H1 (cell line): ENCODE results near the gene VSX2. TPM values are rescaled to one million over a fixed set of nuclear protein-coding genes. Genes with fewer than 3 reads are reported as not detected.

ENCODE experiments used
- CTCF ChIA-PET: fragments of 300-600 bp; sonication (Branson Sonifier 250); formaldehyde crosslinking; loops from one replicate; lab custom pipeline; 2021; ENCODE audit not compliant: partially characterized antibody; lab: Charles Lee
- POLR2A ChIA-PET: fragments of 300-600 bp; sonication (Branson Sonifier 250); formaldehyde crosslinking; loops from one replicate; lab custom pipeline; 2021; ENCODE audit warnings: inconsistent platforms; ENCODE audit not compliant: partially characterized antibody; lab: Charles Lee
- DNase-seq, 2 experiments: peaks; one replicate each; pipeline versions ENCODE4 v3.0.0 to v3.0.0-alpha.2; 2010 to 2022; ENCODE audit warnings: low spot score in 2 of 2, low read depth in 1 of 2, mixed read lengths in 1 of 2
- FAIRE-seq: peaks from 2 replicates; lab custom pipeline; 2011; peaks lifted over from hg19 to GRCh38; lab: Jason Lieb, UNC
- H2AFZ ChIP-seq: 2 replicates; pipeline ENCODE4 v1.8.1; 2012; ENCODE audit warnings: low read length, inconsistent platforms
- H2AK5ac ChIP-seq: 2 replicates; pipeline ENCODE4 v1.6.1; 2013; ENCODE audit warnings: low read depth, low read length
- H2BK120ac ChIP-seq: replicated peaks from 2 replicates; pipeline ENCODE3; 2013; ENCODE audit warnings: low read depth, low read length, inconsistent platforms
- H2BK12ac ChIP-seq: 2 replicates; pipeline ENCODE4 v1.6.1; 2013; ENCODE audit warnings: low read depth, low read length
- H2BK15ac ChIP-seq: 2 replicates; pipeline ENCODE4 v1.6.1; 2013; ENCODE audit warnings: low read length
- H2BK20ac ChIP-seq: 2 replicates; pipeline ENCODE4 v1.6.1; 2013; ENCODE audit warnings: low read length
- H2BK5ac ChIP-seq: 2 replicates; pipeline ENCODE4 v1.6.1; 2013; ENCODE audit warnings: low read depth, low read length
- H3K14ac ChIP-seq: 2 replicates; pipeline ENCODE4 v1.6.1; 2013; ENCODE audit warnings: inconsistent platforms; ENCODE audit not compliant: insufficient read length
- H3K18ac ChIP-seq: 2 replicates; pipeline ENCODE4 v1.6.1; 2013; ENCODE audit warnings: low read length; ENCODE audit errors: extremely low read depth
- H3K23ac ChIP-seq: 2 replicates; pipeline ENCODE4 v1.6.1; 2013; ENCODE audit warnings: inconsistent platforms; ENCODE audit not compliant: insufficient read length
- H3K23me2 ChIP-seq: 2 replicates; pipeline ENCODE4 v1.6.1; 2013; ENCODE audit warnings: low read depth, low read length
- H3K27ac ChIP-seq: 2 replicates; pipeline ENCODE4 v1.6.1; 2011; ENCODE audit warnings: low read depth, low read length, inconsistent platforms
- H3K27me3 ChIP-seq, 4 experiments: replicated peaks in 1 of 4; 1 replicate in 1 of 4; 2 replicates in 3 of 4; pipeline versions ENCODE4 v1.6.1 to v1.8.1; 2011 to 2013; ENCODE audit warnings: low read length in 3 of 4, mild to moderate bottlenecking in 3 of 4, inconsistent platforms in 2 of 4, mixed read lengths in 2 of 4, moderate library complexity in 1 of 4; ENCODE audit not compliant: control insufficient read depth in 3 of 4, insufficient read depth in 3 of 4; ENCODE audit errors: extremely low read depth in 1 of 4
- H3K36me3 ChIP-seq, 4 experiments: 2 replicates each; pipeline versions ENCODE4 v1.6.1 to v1.8.1; 2011 to 2013; ENCODE audit warnings: mild to moderate bottlenecking in 4 of 4, low read length in 3 of 4, moderate library complexity in 2 of 4, control low read depth in 1 of 4, inconsistent platforms in 1 of 4; ENCODE audit not compliant: insufficient read depth in 4 of 4, control insufficient read depth in 2 of 4
- H3K4ac ChIP-seq: replicated peaks from 2 replicates; pipeline ENCODE3; 2013; ENCODE audit warnings: low read length, low read depth, mixed read lengths, inconsistent platforms; ENCODE audit not compliant: insufficient read length
- H3K4me1 ChIP-seq, 4 experiments: replicated peaks in 1 of 4; 1 replicate in 1 of 4; 2 replicates in 3 of 4; pipeline versions ENCODE4 v1.6.1 to v1.8.1; 2011 to 2013; ENCODE audit warnings: low read length in 3 of 4, inconsistent platforms in 2 of 4, mixed read lengths in 1 of 4; ENCODE audit not compliant: insufficient read depth in 4 of 4, control insufficient read depth in 3 of 4
- H3K4me2 ChIP-seq, 2 experiments: 2 replicates each; pipeline versions ENCODE4 v1.6.1 to v1.8.1; 2011 to 2013; ENCODE audit warnings: low read depth in 2 of 2, low read length in 2 of 2, control low read depth in 1 of 2, inconsistent platforms in 1 of 2, mild to moderate bottlenecking in 1 of 2; ENCODE audit not compliant: insufficient read depth in 1 of 2
- H3K4me3 ChIP-seq, 4 experiments: fragments of 200-600, 300-600 bp in 1 of 4; sonication (generic), shearing (Covaris generic), sonication (Bioruptor Twin) in 1 of 4; 2 replicates each; pipeline versions ENCODE4 v1.5.1 to v1.8.1; 2011 to 2016; ENCODE audit warnings: low read length in 4 of 4, low read depth in 3 of 4, control low read depth in 2 of 4, inconsistent platforms in 2 of 4, mild to moderate bottlenecking in 2 of 4, mixed read lengths in 1 of 4, moderate library complexity in 1 of 4; ENCODE audit not compliant: insufficient read depth in 2 of 4; ENCODE audit errors: extremely low read depth in 1 of 4
- H3K56ac ChIP-seq: replicated peaks from 2 replicates; pipeline ENCODE3; 2013; ENCODE audit warnings: low read depth, mild to moderate bottlenecking, mixed read lengths, low read length, inconsistent platforms; ENCODE audit not compliant: insufficient read length
- H3K79me1 ChIP-seq: 2 replicates; pipeline ENCODE4 v1.6.1; 2013; ENCODE audit warnings: low read depth, low read length, control low read depth
- H3K79me2 ChIP-seq, 2 experiments: 2 replicates each; pipeline versions ENCODE4 v1.6.1 to v1.8.1; 2012 to 2013; ENCODE audit warnings: low read length in 2 of 2, mild to moderate bottlenecking in 2 of 2, inconsistent platforms in 1 of 2; ENCODE audit not compliant: insufficient read depth in 2 of 2, control insufficient read depth in 1 of 2
- H3K9ac ChIP-seq, 4 experiments: replicated peaks in 1 of 4; 1 replicate in 1 of 4; 2 replicates in 3 of 4; pipeline versions ENCODE4 v1.6.1 to v1.8.1; 2011 to 2013; ENCODE audit warnings: low read depth in 3 of 4, low read length in 3 of 4, control low read depth in 2 of 4, mild to moderate bottlenecking in 2 of 4, moderate library complexity in 2 of 4, inconsistent platforms in 1 of 4; ENCODE audit errors: extremely low read depth in 1 of 4
- H3K9me3 ChIP-seq, 2 experiments: 2 replicates each; pipeline versions ENCODE4 v1.6.1 to v1.8.1; 2012 to 2013; ENCODE audit warnings: mild to moderate bottlenecking in 2 of 2, moderate library complexity in 2 of 2, control low read depth in 1 of 2, inconsistent platforms in 1 of 2, low read depth in 1 of 2, low read length in 1 of 2, mixed read lengths in 1 of 2; ENCODE audit not compliant: insufficient read depth in 2 of 2
- H4K20me1 ChIP-seq, 2 experiments: replicated peaks in 1 of 2; 2 replicates each; pipeline versions ENCODE3 to v1.8.1; 2011 to 2013; ENCODE audit warnings: inconsistent platforms in 2 of 2, low read length in 2 of 2, mild to moderate bottlenecking in 1 of 2; ENCODE audit not compliant: insufficient read depth in 2 of 2, control insufficient read depth in 1 of 2
- H4K5ac ChIP-seq: 2 replicates; pipeline ENCODE4 v1.6.1; 2013; ENCODE audit warnings: low read length, low read depth, mixed read lengths, inconsistent platforms; ENCODE audit not compliant: insufficient read length
- H4K8ac ChIP-seq: 2 replicates; pipeline ENCODE4 v1.8.0; 2013; ENCODE audit warnings: mild to moderate bottlenecking, moderate library complexity, low read length, inconsistent platforms; ENCODE audit not compliant: insufficient read depth; ENCODE audit errors: extremely low read depth
- H4K91ac ChIP-seq: replicated peaks from 2 replicates; pipeline ENCODE3; 2013; ENCODE audit warnings: low read length, mixed read lengths, inconsistent platforms; ENCODE audit not compliant: insufficient read length
- EGR1 ChIP-seq: IDR thresholded peaks from 2 replicates; pipeline ENCODE4 v1.6.1; 2011; ENCODE audit warnings: low read depth, low read length, borderline replicate concordance
- HDAC2 ChIP-seq, 2 experiments: fragments of 300-600 bp in 1 of 2; sonication (generic) in 1 of 2; IDR thresholded peaks; 2 replicates each; pipeline ENCODE4 v1.6.1; 2011 to 2012; ENCODE audit warnings: low read depth in 2 of 2, low read length in 2 of 2, mild to moderate bottlenecking in 2 of 2, moderate library complexity in 2 of 2, borderline replicate concordance in 1 of 2, inconsistent platforms in 1 of 2
- JUND ChIP-seq: IDR thresholded peaks from 2 replicates; pipeline ENCODE4 v1.6.1; 2011; ENCODE audit warnings: mild to moderate bottlenecking, improper control_type of control experiment, low read length
- KDM5A ChIP-seq: fragments of 200-600 bp; IDR thresholded peaks from 2 replicates; pipeline ENCODE4 v1.7.1; 2012; ENCODE audit warnings: mild to moderate bottlenecking, low read length, inconsistent platforms, mixed read lengths
- NANOG ChIP-seq: IDR thresholded peaks from 2 replicates; pipeline ENCODE4 v1.6.1; 2011; ENCODE audit warnings: low read length, low read depth, mild to moderate bottlenecking, inconsistent platforms; ENCODE audit not compliant: insufficient read depth, poor library complexity, severe bottlenecking
- RXRA ChIP-seq: IDR thresholded peaks from 2 replicates; pipeline ENCODE4 v1.6.1; 2011; ENCODE audit warnings: low read depth, mild to moderate bottlenecking, low read length, moderate library complexity; ENCODE audit not compliant: insufficient read depth
- SAP30 ChIP-seq: fragments of 300-600 bp; sonication (generic); IDR thresholded peaks from 2 replicates; pipeline ENCODE4 v1.7.1; 2012; ENCODE audit warnings: low read length, moderate library complexity, mild to moderate bottlenecking, inconsistent platforms; ENCODE audit not compliant: insufficient read depth, insufficient replicate concordance
- SP2 ChIP-seq: IDR thresholded peaks from 2 replicates; pipeline ENCODE4 v1.6.1; 2012; ENCODE audit warnings: mild to moderate bottlenecking, low read length, inconsistent platforms
- YY1 ChIP-seq: IDR thresholded peaks from 2 replicates; pipeline ENCODE4 v1.6.1; 2011; ENCODE audit warnings: low read depth, mild to moderate bottlenecking, low read length
- WGBS, 2 experiments: shearing (Covaris generic) in 1 of 2; methylation state at CpG; one replicate each; pipeline versions ENCODE4 v1.1.6 to v1.1.7; 2013 to 2015; ENCODE audit warnings: low lambda C conversion rate in 2 of 2, mixed read lengths in 2 of 2, inconsistent platforms in 1 of 2, low coverage in 1 of 2, missing lambda C conversion rate in 1 of 2; ENCODE audit not compliant: insufficient replicate concordance in 2 of 2, insufficient coverage in 1 of 2, insufficient read length in 1 of 2; ENCODE audit errors: extremely low coverage in 1 of 2, missing lambda C conversion rate in 1 of 2; 5-methylcytosine and 5-hydroxymethylcytosine counted together
- polyA plus RNA-seq, 7 experiments: library from polyadenylated mRNA; depleted of rRNA in 3 of 7; stranded (reverse) in 5 of 7; unstranded in 2 of 7; fragments of >200 nt in 5 of 7; fragments of 200-250 nt in 2 of 7; gene quantifications; 1 replicate in 5 of 7; 2 replicates in 1 of 7; 4 replicates in 1 of 7; pipeline versions ENCODE4 v1.2.1 to v1.2.3, GENCODE V29; 2011 to 2013; ENCODE audit warnings: missing spikeins in 2 of 7, mixed read lengths in 2 of 7
- total RNA-seq: library from RNA; stranded (reverse); fragmentation: NEBNext Ultra II Directional; extraction: Animal tissue kit (Norgen Biotek cat#: 25700); gene quantifications from 2 replicates; pipeline ENCODE4 v1.2.1, GENCODE V29; 2021

VSX2 gene
- total and polyA plus RNA-seq, 2 of the 8 experiments (the other 6 are each of a cell fraction or from before 2014, with no cell fraction given): 0.08 to 0.22 TPM

- 86% methylated on average over 6 of the region's 6 CpGs; no CpG with 5 or more reads in 1 of the 2 experiments for WGBS, 2 experiments
- H3K4me2 ChIP-seq: no peak overlapping the region
- no peak overlapping the region for H3K4me3 ChIP-seq
- no peak overlapping the region for H3K23ac ChIP-seq
- H3K36me3 ChIP-seq: no peaks in the 10 kb centered on the region
- no peak overlapping the region for H3K18ac ChIP-seq
- ChIA-PET POLR2A (interaction anchor here (0.6 to 1.8 kb wide), 8 partner anchors 10 to 218 kb away, joined by 3 to 7 read pairs (median 3); partner anchors contain the start of genes ABCD4, ISCA2 and NPC2), CTCF (interaction anchor here (1.0 to 15.9 kb wide), 4 partner anchors 11 to 227 kb away, joined by 3 to 214 read pairs (median 8); partner anchors contain the start of gene ABCD4)
- no peak overlapping the region for H2AK5ac ChIP-seq
- no peak overlapping the region for H2BK120ac ChIP-seq
- no peak overlapping the region for H3K9ac ChIP-seq
- no peaks in the 10 kb centered on the region for H3K4me1 ChIP-seq
- H2AFZ ChIP-seq: no peak overlapping the region
- no peak overlapping the region for H2BK15ac ChIP-seq
- TF ChIP-seq SAP30 (no peak), JUND (no peak), SP2 (no peak), RXRA (no peak), EGR1 (no peak), KDM5A (no peak), YY1 (no peak), NANOG (no peak), HDAC2 (IDR thresholded peaks at IDR 0.05; ENCODE audit: borderline replicate concordance in 1 of 2, low read depth in 2 of 2, low read length in 2 of 2) (no peak)
- H3K27me3 ChIP-seq: no peaks in the 10 kb centered on the region; a peak in 1 of 7 replicates
- H4K20me1 ChIP-seq: no peaks in the 10 kb centered on the region
- no peak overlapping the region for H3K14ac ChIP-seq
- H2BK12ac ChIP-seq: no peak overlapping the region
- H3K56ac ChIP-seq: no peak overlapping the region
- no peak for FAIRE-seq
- no peak overlapping the region for H4K5ac ChIP-seq
- no peak overlapping the region for H3K4ac ChIP-seq
- H2BK20ac ChIP-seq: no peak overlapping the region
- no peak overlapping the region for H2BK5ac ChIP-seq
- no peak overlapping the region for H4K8ac ChIP-seq
- H3K27ac ChIP-seq: no peak overlapping the region
- H3K79me2 ChIP-seq: no peaks in the 10 kb centered on the region
- no peaks in the 10 kb centered on the region for H3K9me3 ChIP-seq
- H3K79me1 ChIP-seq: no peaks in the 10 kb centered on the region
- DNase-seq: no peak
- no peaks in the 10 kb centered on the region for H3K23me2 ChIP-seq
- H4K91ac ChIP-seq: no peak overlapping the region
Observed at GRCh38 chr14:74275241-74275841, 36.1 kb downstream of the VSX2 start.
